Fibroblast of lung (primary cell): Measurements from ENCODE around the gene NT5DC4. TPM values are rescaled to one million over a fixed set of nuclear protein-coding genes. Genes with fewer than 3 reads are reported as not detected.

Source experiments
- DNase-seq, 2 donors: peaks; one replicate each; pipeline versions ENCODE4 v3.0.0 to v3.0.0-alpha.2; 2010; ENCODE audit warnings: low read depth in 2 of 2
- H2AFZ ChIP-seq: 2 replicates; pipeline ENCODE4 v1.5.1; 2012; ENCODE audit warnings: low read length, control low read depth, inconsistent platforms
- H3K27ac ChIP-seq: 2 replicates; pipeline ENCODE4 v1.5.1; 2011; ENCODE audit warnings: low read length, control low read depth; ENCODE audit not compliant: insufficient read depth
- H3K27me3 ChIP-seq: 2 replicates; pipeline ENCODE4 v1.5.1; 2011; ENCODE audit warnings: mild to moderate bottlenecking, low read length; ENCODE audit not compliant: control insufficient read depth, insufficient read depth
- H3K36me3 ChIP-seq: 2 replicates; pipeline ENCODE4 v1.5.1; 2011; ENCODE audit warnings: low read length; ENCODE audit not compliant: control insufficient read depth, insufficient read depth
- H3K4me1 ChIP-seq: 2 replicates; pipeline ENCODE4 v1.5.1; 2011; ENCODE audit warnings: low read length; ENCODE audit not compliant: control insufficient read depth, insufficient read depth; ENCODE audit errors: extremely low read depth
- H3K4me2 ChIP-seq: 2 replicates; pipeline ENCODE4 v1.5.1; 2011; ENCODE audit warnings: low read length, control low read depth; ENCODE audit not compliant: insufficient read depth; ENCODE audit errors: extremely low read depth
- H3K4me3 ChIP-seq, 4 experiments: fragments of 200-600 bp in 1 of 4; sonication (generic) in 1 of 4; replicated peaks in 1 of 4; 2 replicates each; pipeline ENCODE4 v1.5.1; 2011 to 2016; ENCODE audit warnings: low read length in 4 of 4, low read depth in 3 of 4, mild to moderate bottlenecking in 3 of 4, control low read depth in 2 of 4, inconsistent platforms in 1 of 4, mixed read lengths in 1 of 4; ENCODE audit not compliant: insufficient read depth in 1 of 4; ENCODE audit errors: control extremely low read depth in 1 of 4
- H3K79me2 ChIP-seq: 2 replicates; pipeline ENCODE4 v1.5.1; 2012; ENCODE audit warnings: mild to moderate bottlenecking, low read length, inconsistent platforms; ENCODE audit not compliant: control insufficient read depth, insufficient read depth
- H3K9ac ChIP-seq: 2 replicates; pipeline ENCODE4 v1.5.1; 2011; ENCODE audit warnings: mild to moderate bottlenecking, low read length, control low read depth; ENCODE audit not compliant: insufficient read depth
- H3K9me3 ChIP-seq: 2 replicates; pipeline ENCODE4 v1.5.1; 2012; ENCODE audit warnings: low read depth, low read length; ENCODE audit not compliant: control insufficient read depth, insufficient read depth
- H4K20me1 ChIP-seq: 2 replicates; pipeline ENCODE4 v1.5.1; 2011; ENCODE audit warnings: low read length; ENCODE audit not compliant: control insufficient read depth, insufficient read depth; ENCODE audit errors: extremely low read depth
- CTCF ChIP-seq, 2 donors: IDR thresholded peaks in 1 of 2; conservative IDR thresholded peaks in 1 of 2; 1 replicate in 1 of 2; 2 replicates in 1 of 2; pipeline ENCODE4 v1.5.1; 2011 to 2012; ENCODE audit warnings: low read length in 2 of 2, control low read depth in 1 of 2, inconsistent platforms in 1 of 2, low read depth in 1 of 2, mild to moderate bottlenecking in 1 of 2
- EZH2 ChIP-seq: IDR thresholded peaks from 2 replicates; pipeline ENCODE4 v1.5.1; 2012; ENCODE audit warnings: low read length, control low read depth, mild to moderate bottlenecking; ENCODE audit errors: missing control alignments
- polyA plus RNA-seq, 2 donors: library from polyadenylated mRNA; depleted of rRNA in 1 of 2; stranded (reverse) in 1 of 2; unstranded in 1 of 2; fragments of >200 nt; gene quantifications; 2 replicates each; pipeline ENCODE4 v1.2.1, GENCODE V29; 2011 to 2012; ENCODE audit warnings: missing spikeins in 1 of 2
- total RNA-seq: library from RNA; depleted of rRNA; stranded (reverse); fragments of >200 nt; gene quantifications from 2 replicates; pipeline ENCODE4 v1.2.1, GENCODE V29; 2014

The NT5DC4 gene
- total and polyA plus RNA-seq, 2 donors (not counting 1 experiment from before 2014, with no cell fraction given), result not detected

GRCh38 chr2:112718863-112719370 is 1.9 kb upstream of the NT5DC4 start:
- Histone ChIP-seq H2AFZ (no peak overlapping the region), H3K36me3 (no peaks in the 10 kb centered on the region), H3K27me3 (peaks cover 4% of the 10 kb centered on the region), H3K9ac (no peak overlapping the region), H3K4me1 (no peaks in the 10 kb centered on the region), H3K4me2 (no peak overlapping the region), H3K9me3 (no peaks in the 10 kb centered on the region), H3K79me2 (no peaks in the 10 kb centered on the region), H3K27ac (no peak overlapping the region), H4K20me1 (no peaks in the 10 kb centered on the region), H3K4me3 (no peak overlapping the region)
- TF ChIP-seq EZH2, result no peak
- TF ChIP-seq CTCF (conservative IDR thresholded peaks at IDR 0.05 in 1 of 2, IDR thresholded peaks at IDR 0.05 in 1 of 2; ENCODE audit: low read depth in 1 of 2, low read length in 2 of 2), result no peak
- DNase-seq, result no peak

- peaks cover 4% of the 10 kb centered on the region for H3K27me3 ChIP-seq
- H3K27ac ChIP-seq, result no peak overlapping the region
- no peaks in the 10 kb centered on the region for H3K9me3 ChIP-seq
- H3K9ac ChIP-seq, result no peak overlapping the region
- DNase-seq, result no peak
- peaks cover 2% of the 10 kb centered on the region for H3K4me1 ChIP-seq
- no peaks in the 10 kb centered on the region for H3K36me3 ChIP-seq
- H4K20me1 ChIP-seq, result no peaks in the 10 kb centered on the region
- H2AFZ ChIP-seq, result no peak overlapping the region
- H3K4me3 ChIP-seq, result no peak overlapping the region
- no peak overlapping the region for H3K4me2 ChIP-seq
- no peaks in the 10 kb centered on the region for H3K79me2 ChIP-seq
- TF ChIP-seq EZH2, result no peak
- TF ChIP-seq CTCF (conservative IDR thresholded peaks at IDR 0.05 in 1 of 2, IDR thresholded peaks at IDR 0.05 in 1 of 2; ENCODE audit: low read depth in 1 of 2, low read length in 2 of 2), result no peak
Observed at GRCh38 chr2:112721819-112722522, 1.2 kb downstream of the NT5DC4 start.

GRCh38 chr2:112722816-112723546 is 2.2 kb downstream of the NT5DC4 start:
- TF ChIP-seq CTCF (conservative IDR thresholded peaks at IDR 0.05 in 1 of 2, IDR thresholded peaks at IDR 0.05 in 1 of 2; ENCODE audit: low read depth in 1 of 2, low read length in 2 of 2) (no peak), EZH2 (no peak)
- Histone ChIP-seq H2AFZ (no peak overlapping the region), H3K27me3 (peaks cover 4% of the 10 kb centered on the region)

More at GRCh38 chr2:112722816-112723546, 2.2 kb downstream of the NT5DC4 start:
- Histone ChIP-seq H3K79me2 (no peaks in the 10 kb centered on the region), H3K4me3 (no peak overlapping the region), H4K20me1 (no peaks in the 10 kb centered on the region), H3K36me3 (no peaks in the 10 kb centered on the region), H3K9me3 (no peaks in the 10 kb centered on the region), H3K27ac (no peak overlapping the region), H3K9ac (no peak overlapping the region), H3K4me1 (peaks cover 2% of the 10 kb centered on the region), H3K4me2 (no peak overlapping the region)
- DNase-seq, result no peak
